ENCODE results near the gene RAB25. TPM values are rescaled to one million over a fixed set of nuclear protein-coding genes. Genes with fewer than 3 reads are reported as not detected.

RAB25 gene
- total and polyA plus RNA-seq, 4 donors = 62.7 to 156 (median 87.2) TPM

GRCh38 chr1:156111355-156111962 lies 50.5 kb downstream of the RAB25 start:
- no peak for TF ChIP-seq CTCF (IDR thresholded peaks at IDR 0.05; ENCODE audit: control extremely low read depth, extremely low read depth)
- H3K4me1 ChIP-seq (ENCODE audit: control insufficient read depth in 5 of 5, insufficient read depth in 5 of 5, low read length in 5 of 5) = peaks cover 3 to 33% (median 8%) of the 10 kb centered on the region in 5 donors
- H3K9ac ChIP-seq (ENCODE audit: insufficient read depth in 1 of 2, low read length in 2 of 2) = no peak overlapping the region
- H3K4me3 ChIP-seq = no peak overlapping the region
- no peak for ATAC-seq (ENCODE audit: insufficient read depth, low FRiP score)
- no peaks in the 10 kb centered on the region for H3K9me3 ChIP-seq (ENCODE audit: control insufficient read depth in 4 of 4, insufficient read depth in 3 of 4, low read length in 3 of 4)
- H3K27me3 ChIP-seq (ENCODE audit: control insufficient read depth in 3 of 3, insufficient read depth in 3 of 3, low read length in 2 of 3) = no peaks in the 10 kb centered on the region
- 89 to 92% methylated on average over 4 of the region's 4 CpGs for WGBS, 2 donors
- H3K36me3 ChIP-seq (ENCODE audit: control insufficient read depth in 4 of 4, insufficient read depth in 4 of 4, low read length in 4 of 4) = peaks cover 0 to 6% (median 0%) of the 10 kb centered on the region in 4 donors
- H3K27ac ChIP-seq (ENCODE audit: low read depth in 1 of 2, low read length in 1 of 2) = no peak overlapping the region
- no peak for DNase-seq

- no peak for DNase-seq
- no peak for TF ChIP-seq CTCF (IDR thresholded peaks at IDR 0.05; ENCODE audit: control extremely low read depth, extremely low read depth)
- ATAC-seq (ENCODE audit: insufficient read depth, low FRiP score) = no peak
- Histone ChIP-seq H3K27ac (ENCODE audit: low read depth in 1 of 2, low read length in 1 of 2) (peak overlapping the region in 1 of 2 donors; percentile 63), H3K36me3 (ENCODE audit: control insufficient read depth in 4 of 4, insufficient read depth in 4 of 4, low read length in 4 of 4) (peaks cover 0 to 6% (median under 1%) of the 10 kb centered on the region in 4 donors), H3K9ac (ENCODE audit: insufficient read depth in 1 of 2, low read length in 2 of 2) (no peak overlapping the region), H3K4me3 (no peak overlapping the region), H3K4me1 (ENCODE audit: control insufficient read depth in 5 of 5, insufficient read depth in 5 of 5, low read length in 5 of 5) (peaks cover 3 to 29% (median 7%) of the 10 kb centered on the region in 5 donors), H3K9me3 (ENCODE audit: control insufficient read depth in 4 of 4, insufficient read depth in 3 of 4, low read length in 3 of 4) (no peaks in the 10 kb centered on the region), H3K27me3 (ENCODE audit: control insufficient read depth in 3 of 3, insufficient read depth in 3 of 3, low read length in 2 of 3) (no peaks in the 10 kb centered on the region)
- 72 to 75% methylated on average over 10 of the region's 10 CpGs for WGBS, 2 donors
Measured at GRCh38 chr1:156112276-156113137, 51.5 kb downstream of the RAB25 start.

- Histone ChIP-seq H3K9me3 (ENCODE audit: control insufficient read depth in 4 of 4, insufficient read depth in 3 of 4, low read length in 3 of 4) (no peaks in the 10 kb centered on the region), H3K27me3 (ENCODE audit: control insufficient read depth in 3 of 3, insufficient read depth in 3 of 3, low read length in 2 of 3) (no peaks in the 10 kb centered on the region), H3K27ac (ENCODE audit: low read depth in 1 of 2, low read length in 1 of 2) (peak overlapping the region; percentile 68 to 96), H3K4me1 (ENCODE audit: control insufficient read depth in 5 of 5, insufficient read depth in 5 of 5, low read length in 5 of 5) (peaks cover 3 to 34% (median 8%) of the 10 kb centered on the region in 5 donors), H3K36me3 (ENCODE audit: control insufficient read depth in 4 of 4, insufficient read depth in 4 of 4, low read length in 4 of 4) (peaks cover 0 to 6% (median 1%) of the 10 kb centered on the region in 4 donors), H3K4me3 (no peak overlapping the region), H3K9ac (ENCODE audit: insufficient read depth in 1 of 2, low read length in 2 of 2) (no peak overlapping the region)
- ATAC-seq (ENCODE audit: insufficient read depth, low FRiP score) (no peak), DNase-seq (no peak)
- TF ChIP-seq CTCF (IDR thresholded peaks at IDR 0.05; ENCODE audit: control extremely low read depth, extremely low read depth) = no peak
- WGBS, 2 donors = 60 to 85% methylated on average over 4 of the region's 4 CpGs
Measured at GRCh38 chr1:156113282-156113950, 52.5 kb downstream of the RAB25 start.
